GM15510 (cell line): ENCODE data around the gene ARHGAP29.

Experiments used
- POLR2A ChIP-seq: IDR thresholded peaks from 3 replicates; pipeline ENCODE4 v1.6.1; 2011; ENCODE audit warnings: borderline replicate concordance; ENCODE audit not compliant: insufficient read length; ENCODE audit errors: extremely low read depth

The ARHGAP29 gene

GRCh38 chr1:94248956-94249688, 11.7 kb upstream of the ARHGAP29 start:
- TF ChIP-seq POLR2A = no peak

GRCh38 chr1:94247138-94248094, 10.0 kb upstream of the ARHGAP29 start:
- TF ChIP-seq POLR2A = no peak

- no peak for TF ChIP-seq POLR2A
Observed at GRCh38 chr1:94246692-94247137, 9.3 kb upstream of the ARHGAP29 start.

GRCh38 chr1:94245747-94246438, 8.5 kb upstream of the ARHGAP29 start:
- no peak for TF ChIP-seq POLR2A

- no peak for TF ChIP-seq POLR2A
Observed at GRCh38 chr1:94244816-94245215, 7.4 kb upstream of the ARHGAP29 start.

GRCh38 chr1:94243665-94244064, 6.3 kb upstream of the ARHGAP29 start:
- TF ChIP-seq POLR2A = no peak

- no peak for TF ChIP-seq POLR2A
Observed at GRCh38 chr1:94240822-94241221, 3.4 kb upstream of the ARHGAP29 start.

GRCh38 chr1:94239796-94240195, 2.4 kb upstream of the ARHGAP29 start:
- no peak for TF ChIP-seq POLR2A

GRCh38 chr1:94239051-94239450, 1.7 kb upstream of the ARHGAP29 start:
- no peak for TF ChIP-seq POLR2A

- TF ChIP-seq POLR2A = no peak
Observed at GRCh38 chr1:94236630-94237290, 624 bp downstream of the ARHGAP29 start.

- TF ChIP-seq POLR2A = no peak
Observed at GRCh38 chr1:94236013-94236491, 1.3 kb downstream of the ARHGAP29 start.

- TF ChIP-seq POLR2A = no peak
Observed at GRCh38 chr1:94235189-94236012, 2.0 kb downstream of the ARHGAP29 start.

GRCh38 chr1:94234615-94235014, 2.8 kb downstream of the ARHGAP29 start:
- TF ChIP-seq POLR2A = no peak
